Panc1 (cell line): Measurements from ENCODE around the gene CAMK4. TPM values are rescaled to one million over a fixed set of nuclear protein-coding genes. Genes with fewer than 3 reads are reported as not detected.

Experiments used
- ATAC-seq: fragments of 200-7000 bp; cut with Tn5 transposase; 2 replicates; pipeline ENCODE4 v1.9.1; 2020; ENCODE audit warnings: mild to moderate bottlenecking, moderate library complexity
- BruUV-seq: library from RNA; stranded (reverse); fragments of 400-500 nt; replicated peaks from 2 replicates; lab custom pipeline; 2021; lab: Mats Ljungman, UMichigan
- CTCF ChIA-PET: fragments of 300-600 bp; sonication (Branson Sonifier 250); formaldehyde crosslinking; loops from one replicate; lab custom pipeline; 2022; ENCODE audit warnings: antibody characterized with exemption; lab: Charles Lee
- POLR2A ChIA-PET: fragments of 300-600 bp; sonication (Branson Sonifier 250); formaldehyde crosslinking; loops from one replicate; lab custom pipeline; 2022; ENCODE audit warnings: antibody characterized with exemption; lab: Charles Lee
- DNase-seq: peaks from one replicate; pipeline ENCODE4 v3.0.0-alpha.2; 2010; ENCODE audit warnings: low read depth, low spot score
- H3K27ac ChIP-seq: 2 replicates; pipeline ENCODE4 v1.5.1; 2011; ENCODE audit warnings: mild to moderate bottlenecking, low read length, inconsistent platforms
- H3K27me3 ChIP-seq: fragments of 200-500 bp; sonication (Bioruptor generic); 2 replicates; pipeline ENCODE4 v1.6.0; 2014; ENCODE audit warnings: low read length, inconsistent platforms; ENCODE audit not compliant: control insufficient read depth, insufficient read depth
- H3K36me3 ChIP-seq: fragments of 200-500 bp; sonication (Bioruptor generic); 2 replicates; pipeline ENCODE4 v1.5.1; 2014; ENCODE audit warnings: inconsistent platforms, mild to moderate bottlenecking, low read length, moderate library complexity; ENCODE audit not compliant: control insufficient read depth, insufficient read depth
- H3K4me1 ChIP-seq: 2 replicates; pipeline ENCODE4 v1.5.1; 2011; ENCODE audit warnings: inconsistent platforms, mild to moderate bottlenecking, low read length, moderate library complexity; ENCODE audit not compliant: control insufficient read depth, insufficient read depth
- H3K4me3 ChIP-seq, 2 experiments: 2 replicates each; pipeline ENCODE4 v1.5.1; 2011 to 2012; ENCODE audit warnings: low read depth in 2 of 2, low read length in 2 of 2, mild to moderate bottlenecking in 2 of 2, inconsistent platforms in 1 of 2, moderate library complexity in 1 of 2
- H3K9me3 ChIP-seq: fragments of 200-500 bp; sonication (Bioruptor generic); 2 replicates; pipeline ENCODE4 v1.5.1; 2014; ENCODE audit warnings: low read depth, mild to moderate bottlenecking, inconsistent platforms, low read length, moderate library complexity; ENCODE audit not compliant: control insufficient read depth, insufficient read depth
- POLR2AphosphoS5 ChIP-seq: IDR thresholded peaks from 2 replicates; pipeline ENCODE4 v1.6.1; 2012; ENCODE audit warnings: mild to moderate bottlenecking, low read depth, low read length, moderate library complexity
- SIN3A ChIP-seq: IDR thresholded peaks from 2 replicates; pipeline ENCODE4 v1.6.1; 2012; ENCODE audit warnings: low read depth, mild to moderate bottlenecking, low read length, moderate library complexity, borderline replicate concordance; ENCODE audit not compliant: insufficient read depth
- TCF7L2 ChIP-seq: IDR thresholded peaks from 2 replicates; pipeline ENCODE4 v1.6.1; 2011; ENCODE audit warnings: mild to moderate bottlenecking, low read depth, low read length, inconsistent platforms
- in situ Hi-C: cut with HindIII; loops from 2 replicates; pipeline ENCODE4 v1.10.0; 2016; ENCODE audit warnings: low sequenced_read_pairs, low pct_unique_long_range_greater_than_20kb
- intact Hi-C: fragments of 100-400 bp; cut with micrococcal nuclease; formaldehyde crosslinking; loops from one replicate; pipeline ENCODE4 v1.10.0; 2022; ENCODE audit not compliant: unreplicated experiment
- total RNA-seq: library from RNA; stranded (reverse); gene quantifications from one replicate; pipeline ENCODE4 v1.2.1, GENCODE V29; 2021; ENCODE audit not compliant: unreplicated experiment
- TF ChIP-seq, protein P1 (sequence below), 2 experiments: IDR thresholded peaks; 2 replicates each; pipeline ENCODE4 v1.6.1; 2011 to 2012; ENCODE audit warnings: low read depth in 2 of 2, control low read depth in 1 of 2, low read length in 1 of 2, mild to moderate bottlenecking in 1 of 2, moderate library complexity in 1 of 2; ENCODE audit not compliant: insufficient read depth in 1 of 2
- TF ChIP-seq, protein P2 (sequence below): fragments of 450-650 bp; IDR thresholded peaks from 2 replicates; pipeline ENCODE4 v1.5.1; 2017; ENCODE audit warnings: mild to moderate bottlenecking

Gene CAMK4
- total RNA-seq, 1 experiment from 2014 or later: 0.39 TPM

DNA sequence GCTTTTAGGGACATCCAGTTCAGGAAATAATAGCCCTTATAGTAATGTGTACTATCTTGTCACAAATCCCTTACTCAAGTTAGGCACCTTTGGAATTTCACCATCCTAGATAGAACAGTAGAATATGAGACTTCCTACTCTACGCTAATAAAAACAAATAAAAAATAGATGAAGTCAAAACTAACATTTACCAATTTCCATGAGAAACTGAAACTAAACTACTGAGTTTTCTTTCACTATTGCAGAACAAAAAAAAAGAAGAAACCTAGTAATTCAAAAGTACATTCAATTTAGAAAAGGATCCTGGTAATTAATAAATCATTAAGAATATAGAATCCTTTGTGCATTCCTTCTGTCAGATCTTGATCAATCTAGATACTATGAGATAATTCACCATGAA lies 274.2 kb downstream of the CAMK4 start:
- TF ChIP-seq POLR2AphosphoS5 (no peak), SIN3A (no peak), TCF7L2 (no peak)
- TF ChIP-seq, protein P1, sequence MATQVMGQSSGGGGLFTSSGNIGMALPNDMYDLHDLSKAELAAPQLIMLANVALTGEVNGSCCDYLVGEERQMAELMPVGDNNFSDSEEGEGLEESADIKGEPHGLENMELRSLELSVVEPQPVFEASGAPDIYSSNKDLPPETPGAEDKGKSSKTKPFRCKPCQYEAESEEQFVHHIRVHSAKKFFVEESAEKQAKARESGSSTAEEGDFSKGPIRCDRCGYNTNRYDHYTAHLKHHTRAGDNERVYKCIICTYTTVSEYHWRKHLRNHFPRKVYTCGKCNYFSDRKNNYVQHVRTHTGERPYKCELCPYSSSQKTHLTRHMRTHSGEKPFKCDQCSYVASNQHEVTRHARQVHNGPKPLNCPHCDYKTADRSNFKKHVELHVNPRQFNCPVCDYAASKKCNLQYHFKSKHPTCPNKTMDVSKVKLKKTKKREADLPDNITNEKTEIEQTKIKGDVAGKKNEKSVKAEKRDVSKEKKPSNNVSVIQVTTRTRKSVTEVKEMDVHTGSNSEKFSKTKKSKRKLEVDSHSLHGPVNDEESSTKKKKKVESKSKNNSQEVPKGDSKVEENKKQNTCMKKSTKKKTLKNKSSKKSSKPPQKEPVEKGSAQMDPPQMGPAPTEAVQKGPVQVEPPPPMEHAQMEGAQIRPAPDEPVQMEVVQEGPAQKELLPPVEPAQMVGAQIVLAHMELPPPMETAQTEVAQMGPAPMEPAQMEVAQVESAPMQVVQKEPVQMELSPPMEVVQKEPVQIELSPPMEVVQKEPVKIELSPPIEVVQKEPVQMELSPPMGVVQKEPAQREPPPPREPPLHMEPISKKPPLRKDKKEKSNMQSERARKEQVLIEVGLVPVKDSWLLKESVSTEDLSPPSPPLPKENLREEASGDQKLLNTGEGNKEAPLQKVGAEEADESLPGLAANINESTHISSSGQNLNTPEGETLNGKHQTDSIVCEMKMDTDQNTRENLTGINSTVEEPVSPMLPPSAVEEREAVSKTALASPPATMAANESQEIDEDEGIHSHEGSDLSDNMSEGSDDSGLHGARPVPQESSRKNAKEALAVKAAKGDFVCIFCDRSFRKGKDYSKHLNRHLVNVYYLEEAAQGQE (IDR thresholded peaks at IDR 0.05; ENCODE audit: insufficient read depth in 1 of 2, low read depth in 2 of 2, low read length in 1 of 2): no peak
- DNase-seq (no peak), ATAC-seq (no peak)
- in situ Hi-C loops (no loop called here), intact Hi-C loops (no loop called here)
- Histone ChIP-seq H3K27me3 (no peaks in the 10 kb centered on the region), H3K4me1 (no peaks in the 10 kb centered on the region), H3K9me3 (no peaks in the 10 kb centered on the region), H3K4me3 (no peak overlapping the region), H3K36me3 (no peaks in the 10 kb centered on the region; the same call in 1 of the 2 replicates), H3K27ac (no peak overlapping the region)
- BruUV-seq: no TSS peak
- POLR2A ChIA-PET: no interaction called here
- CTCF ChIA-PET: no interaction called here

DNA sequence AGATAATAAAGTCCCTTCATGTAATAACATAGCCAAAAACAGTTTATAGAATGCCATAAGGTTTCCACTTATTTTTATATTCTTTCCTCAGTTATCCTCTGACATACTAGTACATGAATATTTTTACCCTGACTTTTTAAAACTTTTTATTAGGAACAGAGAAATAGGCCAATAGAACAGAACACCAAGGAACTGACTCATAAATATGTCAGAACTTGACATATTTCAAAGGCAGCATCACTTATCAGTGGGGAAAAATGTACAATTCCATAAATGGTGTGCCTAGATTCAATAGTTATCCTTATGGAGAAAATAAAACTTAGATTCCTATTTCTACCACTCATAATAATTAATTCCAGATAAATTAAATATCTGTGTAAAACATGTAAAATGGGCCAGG lies 278.8 kb downstream of the CAMK4 start:
- in situ Hi-C loops (no loop called here), intact Hi-C loops (no loop called here)
- H3K4me3 ChIP-seq: no peak overlapping the region
- no TSS peak for BruUV-seq
- no peak overlapping the region for H3K27ac ChIP-seq
- ChIA-PET CTCF (no interaction called here), POLR2A (no interaction called here)
- H3K36me3 ChIP-seq: no peaks in the 10 kb centered on the region; the same call in 1 of the 2 replicates
- DNase-seq: no peak
- ATAC-seq: no peak
- no peaks in the 10 kb centered on the region for H3K9me3 ChIP-seq
- no peaks in the 10 kb centered on the region for H3K27me3 ChIP-seq
- no peaks in the 10 kb centered on the region for H3K4me1 ChIP-seq
- TF ChIP-seq, protein P2, sequence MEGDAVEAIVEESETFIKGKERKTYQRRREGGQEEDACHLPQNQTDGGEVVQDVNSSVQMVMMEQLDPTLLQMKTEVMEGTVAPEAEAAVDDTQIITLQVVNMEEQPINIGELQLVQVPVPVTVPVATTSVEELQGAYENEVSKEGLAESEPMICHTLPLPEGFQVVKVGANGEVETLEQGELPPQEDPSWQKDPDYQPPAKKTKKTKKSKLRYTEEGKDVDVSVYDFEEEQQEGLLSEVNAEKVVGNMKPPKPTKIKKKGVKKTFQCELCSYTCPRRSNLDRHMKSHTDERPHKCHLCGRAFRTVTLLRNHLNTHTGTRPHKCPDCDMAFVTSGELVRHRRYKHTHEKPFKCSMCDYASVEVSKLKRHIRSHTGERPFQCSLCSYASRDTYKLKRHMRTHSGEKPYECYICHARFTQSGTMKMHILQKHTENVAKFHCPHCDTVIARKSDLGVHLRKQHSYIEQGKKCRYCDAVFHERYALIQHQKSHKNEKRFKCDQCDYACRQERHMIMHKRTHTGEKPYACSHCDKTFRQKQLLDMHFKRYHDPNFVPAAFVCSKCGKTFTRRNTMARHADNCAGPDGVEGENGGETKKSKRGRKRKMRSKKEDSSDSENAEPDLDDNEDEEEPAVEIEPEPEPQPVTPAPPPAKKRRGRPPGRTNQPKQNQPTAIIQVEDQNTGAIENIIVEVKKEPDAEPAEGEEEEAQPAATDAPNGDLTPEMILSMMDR: no peak
- TF ChIP-seq TCF7L2 (no peak), POLR2AphosphoS5 (no peak), SIN3A (no peak)
- TF ChIP-seq, protein P1 (IDR thresholded peaks at IDR 0.05; ENCODE audit: insufficient read depth in 1 of 2, low read depth in 2 of 2, low read length in 1 of 2): no peak
